Measurements from ENCODE around the gene RPS6KA5. TPM values are rescaled to one million over a fixed set of nuclear protein-coding genes. Genes with fewer than 3 reads are reported as not detected.

RPS6KA5 gene
- 1.7 and 3.2 TPM in 2 replicates for total RNA-seq

GRCh38 chr14:91060351-91061055 is at the start of gene RPS6KA5:
RPS6KA5 (minus strand) TSS chr14:91060641; CDS start chr14:91060434, 207 bp downstream.

GRCh38 chr14:90815822-90816662 is 244.4 kb downstream of the RPS6KA5 start, which contains the start of gene TTC7B:
TTC7B (minus strand) TSS chr14:90816430; CDS start chr14:90816295, 135 bp downstream.

Other genes with a start within 250 kb of the RPS6KA5 start
- 22.0 and 39.0 TPM in 2 replicates for gene TTC7B, start 244.2 kb downstream of the RPS6KA5 start, total RNA-seq
- 81.4 and 101 TPM in 2 replicates for gene DGLUCY, start 53.4 kb upstream of the RPS6KA5 start, total RNA-seq
- 11.6 and 23.2 TPM in 2 replicates for gene GPR68, start 184.1 kb upstream of the RPS6KA5 start, total RNA-seq

Data from smooth muscle cell of trachea (primary cell).